A673 (cell line): ENCODE data around the gene ALLC.

ENCODE experiments used
- CTCF ChIP-seq: fragments of 300-800, 200-600 bp; sonication (generic); conservative IDR thresholded peaks from 2 replicates; pipeline ENCODE4 v1.5.1; 2017; ENCODE audit warnings: low read depth, mild to moderate bottlenecking, antibody characterized with exemption, low read length, moderate library complexity, mixed read lengths
- EZH2 ChIP-seq: fragments of 200-600 bp; sonication (generic); IDR thresholded peaks from 2 replicates; pipeline ENCODE4 v1.6.1; 2017; ENCODE audit warnings: borderline replicate concordance, low read depth, mild to moderate bottlenecking, mixed read lengths, antibody characterized with exemption, low read length; ENCODE audit not compliant: poor library complexity, severe bottlenecking

- peak; percentile 65 for TF ChIP-seq CTCF
- TF ChIP-seq EZH2, result no peak
Measured at GRCh38 chr2:3728104-3729054, 70.4 kb downstream of the ALLC start.
